ENCODE data around the gene PHRF1.

Gene PHRF1

GRCh38 chr11:563812-564578, 12.3 kb upstream of the PHRF1 start:
- no peak for TF ChIP-seq CTCF (IDR thresholded peaks at IDR 0.05; ENCODE audit: insufficient read depth, missing control alignments)
- no peak for DNase-seq (ENCODE audit: insufficient read length, low spot score)
- no peak for FAIRE-seq

GRCh38 chr11:565921-566509, 10.3 kb upstream of the PHRF1 start:
- FAIRE-seq = no peak
- no peak for TF ChIP-seq CTCF (IDR thresholded peaks at IDR 0.05; ENCODE audit: insufficient read depth, missing control alignments)
- DNase-seq (ENCODE audit: insufficient read length, low spot score) = no peak

GRCh38 chr11:567011-567628, 9.2 kb upstream of the PHRF1 start:
- no peak for TF ChIP-seq CTCF (IDR thresholded peaks at IDR 0.05; ENCODE audit: insufficient read depth, missing control alignments)

GRCh38 chr11:567629-568292, 8.5 kb upstream of the PHRF1 start:
- no peak for DNase-seq (ENCODE audit: insufficient read length, low spot score)
- no peak for FAIRE-seq
- no peak for TF ChIP-seq CTCF (IDR thresholded peaks at IDR 0.05; ENCODE audit: insufficient read depth, missing control alignments)

More at GRCh38 chr11:567011-567628, 9.2 kb upstream of the PHRF1 start:
- FAIRE-seq = no peak
- DNase-seq (ENCODE audit: insufficient read length, low spot score) = no peak

- TF ChIP-seq CTCF (IDR thresholded peaks at IDR 0.05; ENCODE audit: insufficient read depth, missing control alignments) = no peak
- FAIRE-seq (no peak), DNase-seq (ENCODE audit: insufficient read length, low spot score) (peak; percentile 80)
These were observed 7.7 kb upstream of the PHRF1 start for GRCh38 chr11:568306-569157.

- FAIRE-seq (no peak), DNase-seq (ENCODE audit: insufficient read length, low spot score) (no peak)
- no peak for TF ChIP-seq CTCF (IDR thresholded peaks at IDR 0.05; ENCODE audit: insufficient read depth, missing control alignments)
These were observed 6.9 kb upstream of the PHRF1 start for GRCh38 chr11:569158-569885.

All from D721Med (cell line).